Endothelial cell of hepatic sinusoid (primary cell): ENCODE data around the gene SIMC1.
"Not testable (repeated sequence)": the region's sequence is repeated elsewhere in the genome, so short reads cannot be mapped to it uniquely, and the experiment has no call there.

Source experiments
- in situ Hi-C: cut with HindIII; loops from 2 replicates; pipeline ENCODE4 v1.10.0; 2017; ENCODE audit warnings: low sequenced_read_pairs

The SIMC1 gene

GRCh38 chr5:176290057-176290840, 52.0 kb downstream of the SIMC1 start:
- in situ Hi-C loops, result not testable (repeated sequence)

GRCh38 chr5:176305356-176305755, 67.1 kb downstream of the SIMC1 start:
- in situ Hi-C loops, result not testable (repeated sequence)

- in situ Hi-C loops, result no loop called here
Observed at GRCh38 chr5:176317534-176318374, 79.5 kb downstream of the SIMC1 start.

- in situ Hi-C loops, result no loop called here
Observed at GRCh38 chr5:176319827-176320554, 81.8 kb downstream of the SIMC1 start.

- in situ Hi-C loops, result no loop called here
Observed at GRCh38 chr5:176320577-176320976, 82.4 kb downstream of the SIMC1 start.

GRCh38 chr5:176334031-176334770, 96.0 kb downstream of the SIMC1 start:
- in situ Hi-C loops, result no loop called here

- in situ Hi-C loops, result no loop called here
Observed at GRCh38 chr5:176337913-176338312, 99.7 kb downstream of the SIMC1 start.

GRCh38 chr5:176339304-176339703, 101.1 kb downstream of the SIMC1 start:
- in situ Hi-C loops, result no loop called here

GRCh38 chr5:176341325-176342157, 103.3 kb downstream of the SIMC1 start:
- in situ Hi-C loops, result no loop called here

- in situ Hi-C loops, result no loop called here
Observed at GRCh38 chr5:176342158-176342483, 103.9 kb downstream of the SIMC1 start.

GRCh38 chr5:176342766-176343458, 104.7 kb downstream of the SIMC1 start:
- in situ Hi-C loops, result no loop called here

- in situ Hi-C loops, result no loop called here
Observed at GRCh38 chr5:176350416-176350815, 112.2 kb downstream of the SIMC1 start.

GRCh38 chr5:176352116-176352878, 114.1 kb downstream of the SIMC1 start:
- in situ Hi-C loops, result no loop called here

- in situ Hi-C loops, result no loop called here
Observed at GRCh38 chr5:176353533-176353932, 115.3 kb downstream of the SIMC1 start.

GRCh38 chr5:176355400-176356178, 117.4 kb downstream of the SIMC1 start:
- in situ Hi-C loops, result no loop called here

- in situ Hi-C loops, result no loop called here
Observed at GRCh38 chr5:176356179-176356566, 117.9 kb downstream of the SIMC1 start.

- in situ Hi-C loops, result no loop called here
Observed at GRCh38 chr5:176359658-176360057, 121.4 kb downstream of the SIMC1 start.

- in situ Hi-C loops, result no loop called here
Observed at GRCh38 chr5:176360894-176361436, 122.7 kb downstream of the SIMC1 start.
